WTC11 (cell line): ENCODE data around the gene WDR18.

ENCODE experiments used
- ATF1 ChIP-seq: sonication (generic); formaldehyde crosslinking; IDR thresholded peaks from 2 replicates; pipeline ENCODE4 v1.8.1; 2023; ENCODE audit warnings: mild to moderate bottlenecking, moderate library complexity, missing genetic modification reagents
- CREB1 ChIP-seq: sonication (generic); formaldehyde crosslinking; IDR thresholded peaks from 2 replicates; pipeline ENCODE4 v1.8.0; 2023; ENCODE audit warnings: mild to moderate bottlenecking, missing genetic modification reagents
- CREM ChIP-seq: sonication (generic); formaldehyde crosslinking; IDR thresholded peaks from 2 replicates; pipeline ENCODE4 v1.8.1; 2022; ENCODE audit warnings: mild to moderate bottlenecking, missing genetic modification reagents, moderate library complexity
- EMX1 ChIP-seq: fragments of 250-450 bp; sonication (Bioruptor Pico); IDR thresholded peaks from 2 replicates; pipeline ENCODE4 v1.8.0; 2021; ENCODE audit warnings: mild to moderate bottlenecking
- GTF2I ChIP-seq: fragments of 250-450 bp; sonication (Bioruptor Pico); conservative IDR thresholded peaks from 2 replicates; pipeline ENCODE4 v1.4.0; 2021; ENCODE audit warnings: mild to moderate bottlenecking
- IRF2 ChIP-seq: sonication (generic); formaldehyde crosslinking; IDR thresholded peaks from 2 replicates; pipeline ENCODE4 v1.8.0; 2022; ENCODE audit warnings: low read depth, missing genetic modification reagents, borderline replicate concordance
- RELA ChIP-seq: sonication (generic); formaldehyde crosslinking; IDR thresholded peaks from 2 replicates; pipeline ENCODE4 v1.8.1; 2022; ENCODE audit warnings: missing genetic modification reagents, mild to moderate bottlenecking, borderline replicate concordance
- ZBTB21 ChIP-seq: sonication (generic); formaldehyde crosslinking; IDR thresholded peaks from 2 replicates; pipeline ENCODE4 v1.8.1; 2023; ENCODE audit warnings: mild to moderate bottlenecking, missing genetic modification reagents, borderline replicate concordance
- TF ChIP-seq, protein P1 (sequence below): fragments of 200-600 bp; IDR thresholded peaks from 2 replicates; pipeline ENCODE4 v1.8.0; 2022; ENCODE audit warnings: antibody characterized with exemption
- TF ChIP-seq, protein P2 (sequence below): sonication (generic); formaldehyde crosslinking; IDR thresholded peaks from 2 replicates; pipeline ENCODE4 v1.8.1; 2023; ENCODE audit warnings: mild to moderate bottlenecking, moderate library complexity, missing genetic modification reagents
- TF ChIP-seq, protein P3 (sequence below): fragments of 250-450 bp; sonication (Bioruptor Pico); IDR thresholded peaks from 2 replicates; pipeline ENCODE4 v1.9.0; 2021; ENCODE audit warnings: moderate library complexity, mild to moderate bottlenecking, inconsistent platforms, borderline replicate concordance
- TF ChIP-seq, protein P4 (sequence below): sonication (generic); formaldehyde crosslinking; IDR thresholded peaks from 2 replicates; pipeline ENCODE4 v1.8.1; 2023; ENCODE audit warnings: mild to moderate bottlenecking, missing genetic modification reagents
- TF ChIP-seq, protein P5 (sequence below): sonication (generic); formaldehyde crosslinking; IDR thresholded peaks from 2 replicates; pipeline ENCODE4 v1.8.1; 2022; ENCODE audit warnings: mild to moderate bottlenecking, moderate library complexity, missing genetic modification reagents

DNA sequence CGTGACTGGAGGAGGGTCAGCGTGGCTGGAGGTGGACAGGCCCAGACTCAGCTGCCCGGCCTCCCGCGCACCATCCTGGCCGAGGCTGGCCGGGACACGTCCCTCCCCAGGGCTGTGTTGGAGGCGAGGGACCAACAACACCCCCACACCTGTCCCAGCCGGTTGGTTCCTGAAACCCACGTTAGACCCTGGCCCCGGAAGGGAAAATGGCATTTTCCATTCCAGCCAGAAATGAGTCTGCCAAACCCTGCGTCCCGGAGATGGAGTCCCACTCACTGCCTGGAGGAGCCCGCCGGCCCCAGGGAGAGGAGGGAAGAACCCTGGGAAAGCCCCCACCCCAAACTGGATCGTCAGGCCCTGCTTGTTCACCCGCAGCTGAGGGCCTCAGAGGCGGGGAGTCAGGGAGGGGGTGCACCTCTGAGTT is 4.8 kb upstream of the WDR18 start:
- TF ChIP-seq, protein P1, sequence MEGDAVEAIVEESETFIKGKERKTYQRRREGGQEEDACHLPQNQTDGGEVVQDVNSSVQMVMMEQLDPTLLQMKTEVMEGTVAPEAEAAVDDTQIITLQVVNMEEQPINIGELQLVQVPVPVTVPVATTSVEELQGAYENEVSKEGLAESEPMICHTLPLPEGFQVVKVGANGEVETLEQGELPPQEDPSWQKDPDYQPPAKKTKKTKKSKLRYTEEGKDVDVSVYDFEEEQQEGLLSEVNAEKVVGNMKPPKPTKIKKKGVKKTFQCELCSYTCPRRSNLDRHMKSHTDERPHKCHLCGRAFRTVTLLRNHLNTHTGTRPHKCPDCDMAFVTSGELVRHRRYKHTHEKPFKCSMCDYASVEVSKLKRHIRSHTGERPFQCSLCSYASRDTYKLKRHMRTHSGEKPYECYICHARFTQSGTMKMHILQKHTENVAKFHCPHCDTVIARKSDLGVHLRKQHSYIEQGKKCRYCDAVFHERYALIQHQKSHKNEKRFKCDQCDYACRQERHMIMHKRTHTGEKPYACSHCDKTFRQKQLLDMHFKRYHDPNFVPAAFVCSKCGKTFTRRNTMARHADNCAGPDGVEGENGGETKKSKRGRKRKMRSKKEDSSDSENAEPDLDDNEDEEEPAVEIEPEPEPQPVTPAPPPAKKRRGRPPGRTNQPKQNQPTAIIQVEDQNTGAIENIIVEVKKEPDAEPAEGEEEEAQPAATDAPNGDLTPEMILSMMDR = no peak
- TF ChIP-seq, protein P2, sequence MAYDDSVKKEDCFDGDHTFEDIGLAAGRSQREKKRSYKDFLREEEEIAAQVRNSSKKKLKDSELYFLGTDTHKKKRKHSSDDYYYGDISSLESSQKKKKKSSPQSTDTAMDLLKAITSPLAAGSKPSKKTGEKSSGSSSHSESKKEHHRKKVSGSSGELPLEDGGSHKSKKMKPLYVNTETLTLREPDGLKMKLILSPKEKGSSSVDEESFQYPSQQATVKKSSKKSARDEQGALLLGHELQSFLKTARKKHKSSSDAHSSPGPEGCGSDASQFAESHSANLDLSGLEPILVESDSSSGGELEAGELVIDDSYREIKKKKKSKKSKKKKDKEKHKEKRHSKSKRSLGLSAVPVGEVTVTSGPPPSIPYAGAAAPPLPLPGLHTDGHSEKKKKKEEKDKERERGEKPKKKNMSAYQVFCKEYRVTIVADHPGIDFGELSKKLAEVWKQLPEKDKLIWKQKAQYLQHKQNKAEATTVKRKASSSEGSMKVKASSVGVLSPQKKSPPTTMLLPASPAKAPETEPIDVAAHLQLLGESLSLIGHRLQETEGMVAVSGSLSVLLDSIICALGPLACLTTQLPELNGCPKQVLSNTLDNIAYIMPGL (CRISPR knock-in tag) = no peak
- TF ChIP-seq ATF1 (no peak), EMX1 (CRISPR knock-in tag) (no peak), GTF2I (CRISPR knock-in tag) (no peak), CREM (CRISPR knock-in tag) (no peak), ZBTB21 (CRISPR knock-in tag) (no peak), RELA (CRISPR knock-in tag) (no peak), CREB1 (CRISPR knock-in tag) (no peak), IRF2 (CRISPR knock-in tag) (no peak)
- TF ChIP-seq, protein P3, sequence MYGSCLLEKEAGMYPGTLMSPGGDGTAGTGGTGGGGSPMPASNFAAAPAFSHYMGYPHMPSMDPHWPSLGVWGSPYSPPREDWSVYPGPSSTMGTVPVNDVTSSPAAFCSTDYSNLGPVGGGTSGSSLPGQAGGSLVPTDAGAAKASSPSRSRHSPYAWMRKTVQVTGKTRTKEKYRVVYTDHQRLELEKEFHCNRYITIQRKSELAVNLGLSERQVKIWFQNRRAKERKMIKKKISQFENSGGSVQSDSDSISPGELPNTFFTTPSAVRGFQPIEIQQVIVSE = no peak
- TF ChIP-seq, protein P4, sequence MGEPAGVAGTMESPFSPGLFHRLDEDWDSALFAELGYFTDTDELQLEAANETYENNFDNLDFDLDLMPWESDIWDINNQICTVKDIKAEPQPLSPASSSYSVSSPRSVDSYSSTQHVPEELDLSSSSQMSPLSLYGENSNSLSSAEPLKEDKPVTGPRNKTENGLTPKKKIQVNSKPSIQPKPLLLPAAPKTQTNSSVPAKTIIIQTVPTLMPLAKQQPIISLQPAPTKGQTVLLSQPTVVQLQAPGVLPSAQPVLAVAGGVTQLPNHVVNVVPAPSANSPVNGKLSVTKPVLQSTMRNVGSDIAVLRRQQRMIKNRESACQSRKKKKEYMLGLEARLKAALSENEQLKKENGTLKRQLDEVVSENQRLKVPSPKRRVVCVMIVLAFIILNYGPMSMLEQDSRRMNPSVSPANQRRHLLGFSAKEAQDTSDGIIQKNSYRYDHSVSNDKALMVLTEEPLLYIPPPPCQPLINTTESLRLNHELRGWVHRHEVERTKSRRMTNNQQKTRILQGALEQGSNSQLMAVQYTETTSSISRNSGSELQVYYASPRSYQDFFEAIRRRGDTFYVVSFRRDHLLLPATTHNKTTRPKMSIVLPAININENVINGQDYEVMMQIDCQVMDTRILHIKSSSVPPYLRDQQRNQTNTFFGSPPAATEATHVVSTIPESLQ (CRISPR knock-in tag) = no peak
- TF ChIP-seq, protein P5, sequence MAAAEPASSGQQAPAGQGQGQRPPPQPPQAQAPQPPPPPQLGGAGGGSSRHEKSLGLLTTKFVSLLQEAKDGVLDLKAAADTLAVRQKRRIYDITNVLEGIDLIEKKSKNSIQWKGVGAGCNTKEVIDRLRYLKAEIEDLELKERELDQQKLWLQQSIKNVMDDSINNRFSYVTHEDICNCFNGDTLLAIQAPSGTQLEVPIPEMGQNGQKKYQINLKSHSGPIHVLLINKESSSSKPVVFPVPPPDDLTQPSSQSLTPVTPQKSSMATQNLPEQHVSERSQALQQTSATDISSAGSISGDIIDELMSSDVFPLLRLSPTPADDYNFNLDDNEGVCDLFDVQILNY (CRISPR knock-in tag) = no peak
